ENCODE results near the gene NRSN2.
"Not testable (repeated sequence)": the region's sequence is repeated elsewhere in the genome, so short reads cannot be mapped to it uniquely, and the experiment has no call there.

Gene NRSN2

DNA sequence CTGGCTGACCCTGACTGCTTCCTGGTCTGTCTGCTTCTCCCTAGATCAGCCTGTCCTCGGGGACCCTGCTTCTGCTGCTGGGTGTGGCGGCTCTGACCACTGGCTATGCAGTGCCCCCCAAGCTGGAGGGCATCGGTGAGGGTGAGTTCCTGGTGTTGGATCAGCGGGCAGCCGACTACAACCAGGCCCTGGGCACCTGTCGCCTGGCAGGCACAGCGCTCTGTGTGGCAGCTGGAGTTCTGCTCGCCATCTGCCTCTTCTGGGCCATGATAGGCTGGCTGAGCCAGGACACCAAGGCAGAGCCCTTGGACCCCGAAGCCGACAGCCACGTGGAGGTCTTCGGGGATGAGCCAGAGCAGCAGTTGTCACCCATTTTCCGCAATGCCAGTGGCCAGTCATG, 6.3 kb downstream of the NRSN2 start:
- DNase-seq (ENCODE audit: extremely low read depth in 1 of 2, low read depth in 1 of 2), result no peak

DNA sequence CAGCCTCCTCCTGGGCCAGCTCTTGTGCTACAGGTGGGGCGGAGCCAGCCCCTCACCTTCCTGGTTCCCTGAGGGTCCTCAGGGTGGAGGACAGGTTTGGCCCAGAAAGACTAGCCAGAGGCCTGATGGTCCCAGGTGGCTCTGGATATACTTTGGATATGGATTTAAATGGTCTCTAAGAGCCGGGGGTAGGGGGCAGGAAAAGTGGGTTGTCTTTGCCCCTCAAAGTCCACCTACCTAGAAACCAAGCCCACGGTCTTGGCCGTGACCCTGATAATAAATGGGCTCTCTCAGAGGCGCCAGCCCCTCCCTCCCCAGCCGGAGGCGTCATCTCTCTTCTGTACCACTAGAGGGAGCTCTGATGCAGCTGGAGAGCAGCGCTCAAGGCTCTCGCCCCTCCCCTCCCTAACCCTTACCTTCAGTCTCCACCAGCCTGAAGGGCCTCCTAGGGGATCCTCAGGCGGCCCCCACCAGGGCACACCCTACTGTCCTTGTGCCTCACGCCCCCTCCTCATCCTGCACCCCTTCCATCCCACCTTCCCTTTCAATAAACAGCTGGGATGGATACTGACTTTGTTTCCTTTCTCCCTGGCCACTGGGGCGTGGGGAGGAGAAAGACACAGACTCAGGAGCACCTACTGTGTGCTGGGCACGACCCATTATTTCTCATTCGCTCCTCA, 7.5 kb downstream of the NRSN2 start:
- peak; percentile 48 to 54 for DNase-seq (ENCODE audit: extremely low read depth in 1 of 2, low read depth in 1 of 2)

DNA sequence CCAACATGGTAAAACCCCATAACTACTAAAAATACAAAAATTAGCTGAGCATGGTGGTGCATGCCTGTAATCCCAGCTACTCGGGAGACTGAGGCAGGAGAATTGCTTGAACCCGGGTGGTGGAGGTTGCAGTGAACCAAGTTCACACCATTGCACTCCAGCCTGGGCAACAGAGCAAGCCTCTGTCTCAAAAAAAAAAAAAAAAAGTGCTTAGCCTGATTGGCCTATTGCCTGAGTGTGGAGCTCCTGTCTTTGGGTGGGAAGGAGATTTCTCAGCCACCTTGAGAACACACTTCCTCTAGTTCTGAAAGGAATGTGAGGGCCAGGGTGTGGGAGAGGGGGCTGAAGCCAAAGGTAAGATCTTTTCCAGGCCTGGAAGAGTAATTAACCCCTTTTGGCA, 9.2 kb downstream of the NRSN2 start:
- not testable (repeated sequence) for DNase-seq (ENCODE audit: extremely low read depth in 1 of 2, low read depth in 1 of 2)

DNA sequence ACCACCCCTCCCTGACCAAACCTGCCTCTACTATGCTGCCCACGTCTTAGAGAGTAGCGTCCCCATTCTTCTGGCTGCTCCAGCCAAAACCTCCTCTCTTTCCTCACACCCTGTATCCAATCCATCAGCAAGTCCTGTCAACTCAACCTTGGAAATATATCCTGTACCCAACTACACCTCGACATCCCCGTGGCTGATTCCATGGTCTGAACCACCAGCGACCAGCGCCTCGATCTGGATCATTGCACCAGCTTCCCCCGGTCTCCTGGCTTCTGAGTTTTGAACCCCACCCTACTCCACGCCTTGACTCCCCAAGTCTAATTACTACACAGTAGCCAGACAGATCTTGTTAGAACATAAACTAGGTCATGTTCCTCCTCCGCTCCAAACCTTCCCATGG, 9.8 kb downstream of the NRSN2 start:
- no peak for DNase-seq (ENCODE audit: extremely low read depth in 1 of 2, low read depth in 1 of 2)

DNA sequence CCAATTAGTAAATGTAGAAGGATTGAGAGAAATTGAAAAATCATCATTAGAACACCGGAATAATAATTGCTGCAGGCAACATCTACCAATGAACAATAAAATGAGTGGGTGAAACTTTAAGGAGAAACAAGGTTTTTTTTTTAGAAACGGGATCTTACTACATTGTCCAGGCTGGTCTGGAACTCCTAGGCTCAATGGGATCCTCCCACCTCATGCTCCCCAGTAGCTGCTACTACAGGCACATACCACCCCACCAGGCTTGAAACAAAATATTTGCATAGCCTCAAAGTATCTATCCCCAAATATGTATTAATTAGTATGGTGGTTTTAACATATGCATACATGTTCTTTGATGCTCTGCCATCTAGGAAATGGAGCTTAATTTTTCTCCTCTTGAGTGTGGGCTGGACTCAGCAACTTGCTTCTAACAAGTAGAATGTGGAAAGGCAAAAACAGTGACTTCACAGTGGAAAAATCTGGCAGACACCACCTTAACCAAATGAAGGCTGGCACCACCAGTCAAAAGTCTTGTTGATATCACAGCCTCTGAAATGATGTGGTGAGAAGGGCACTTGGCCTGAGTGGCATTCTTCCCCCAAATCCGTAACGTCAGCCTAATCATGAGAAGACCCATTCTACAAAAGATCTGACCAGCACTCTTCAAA, 12.1 kb downstream of the NRSN2 start:
- DNase-seq (ENCODE audit: extremely low read depth in 1 of 2, low read depth in 1 of 2), result no peak

DNA sequence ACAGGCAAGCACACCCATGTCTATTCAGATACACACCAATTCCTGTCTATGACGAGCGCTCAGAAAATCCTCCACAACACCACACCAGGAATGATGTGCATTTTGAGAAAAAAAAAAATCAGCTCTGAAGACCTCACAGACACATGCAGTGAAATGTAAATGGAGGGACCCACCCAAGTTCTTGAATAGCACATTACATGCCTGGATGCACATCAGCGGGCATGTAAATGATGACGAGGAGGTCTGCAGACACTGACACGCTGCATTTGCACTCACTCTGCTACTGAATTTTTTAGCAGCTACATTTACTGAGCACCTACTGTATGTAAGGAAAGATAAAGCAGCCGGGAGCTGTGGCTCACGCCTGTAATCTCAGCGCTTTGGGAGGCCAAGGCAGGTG, 14.7 kb downstream of the NRSN2 start:
- DNase-seq (ENCODE audit: extremely low read depth in 1 of 2, low read depth in 1 of 2), result no peak

DNA sequence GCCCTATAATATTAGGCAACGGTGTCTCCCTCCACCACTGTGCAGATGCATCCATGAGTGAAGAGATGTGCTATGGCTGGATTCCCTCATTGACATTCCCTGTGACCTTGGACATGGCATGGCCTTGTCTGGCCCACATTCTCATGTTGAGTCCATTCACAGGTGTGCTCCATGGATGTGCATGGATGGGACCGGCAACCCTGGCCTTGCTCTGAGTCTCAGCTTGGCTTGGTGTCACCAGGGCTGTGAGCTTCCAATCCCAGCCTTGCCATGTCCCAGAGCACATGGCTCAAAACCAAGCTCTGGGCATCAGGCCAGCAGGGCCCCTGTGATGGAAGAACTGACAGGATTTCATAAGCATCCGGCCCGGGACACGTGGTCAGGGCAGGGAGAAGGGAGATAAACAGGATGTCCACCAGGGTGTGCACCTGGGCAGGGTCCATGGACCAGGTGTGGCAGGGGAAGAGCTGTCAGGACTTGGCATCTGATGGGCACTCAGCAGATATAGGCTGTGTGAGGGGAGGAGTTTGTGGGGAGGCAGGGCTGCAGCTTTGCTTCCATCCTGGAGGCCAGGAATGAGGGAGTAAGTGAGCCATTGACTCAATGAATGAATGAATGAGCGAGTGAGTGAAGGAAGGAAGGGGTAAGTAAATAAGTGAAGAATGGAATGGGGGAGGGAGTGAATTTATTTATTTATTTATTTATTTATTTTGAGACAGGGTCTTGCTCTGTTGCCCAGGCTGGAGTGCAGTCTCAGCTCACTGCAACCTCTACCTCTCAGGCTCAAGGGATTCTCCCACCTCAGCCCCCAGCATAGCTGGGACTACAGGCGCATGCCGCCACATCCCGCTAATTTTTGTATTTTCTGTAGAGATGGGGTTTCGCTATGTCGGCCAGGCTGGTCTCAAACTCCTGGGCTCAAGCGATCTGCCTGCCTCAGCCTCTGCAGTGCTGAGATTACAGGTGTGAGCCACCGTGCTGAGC, 15.7 kb downstream of the NRSN2 start:
- no peak for DNase-seq (ENCODE audit: extremely low read depth in 1 of 2, low read depth in 1 of 2)

DNA sequence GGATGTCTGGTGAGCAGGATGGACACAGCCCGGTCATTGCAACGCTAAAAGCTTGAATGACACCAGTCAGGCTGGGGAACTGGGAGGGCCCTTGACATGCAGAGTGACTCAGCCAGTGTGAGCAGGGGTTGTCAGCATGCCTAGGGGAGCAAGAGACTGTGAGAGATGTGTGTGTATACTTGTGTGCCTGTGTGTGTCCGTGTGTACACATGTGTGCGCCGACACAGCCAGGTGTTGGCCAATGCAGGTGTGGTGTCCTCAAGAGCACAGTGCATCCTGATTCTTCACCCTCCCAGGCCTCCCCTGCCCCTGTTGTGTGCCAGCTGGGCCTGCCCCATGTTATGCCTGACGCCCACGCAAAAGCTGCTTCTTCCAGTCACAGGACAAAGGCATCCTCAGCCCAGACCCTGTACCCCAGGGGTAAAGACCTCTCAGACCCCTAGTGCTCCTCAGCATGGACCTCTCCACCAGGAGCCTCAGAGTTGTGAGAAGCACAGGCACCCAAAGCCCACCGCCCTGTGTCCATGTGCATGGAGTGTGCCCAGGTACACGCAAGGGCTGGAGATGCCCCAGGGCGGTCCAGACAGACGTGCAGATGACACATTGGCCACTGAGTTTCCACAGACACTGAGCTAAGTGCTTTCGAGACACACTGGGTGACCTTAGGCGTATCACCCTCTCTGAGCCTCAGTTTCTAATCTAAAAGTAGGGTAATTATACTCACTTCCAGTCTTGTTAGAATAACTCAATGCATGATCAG, 16.6 kb downstream of the NRSN2 start:
- DNase-seq (ENCODE audit: extremely low read depth in 1 of 2, low read depth in 1 of 2), result no peak

DNA sequence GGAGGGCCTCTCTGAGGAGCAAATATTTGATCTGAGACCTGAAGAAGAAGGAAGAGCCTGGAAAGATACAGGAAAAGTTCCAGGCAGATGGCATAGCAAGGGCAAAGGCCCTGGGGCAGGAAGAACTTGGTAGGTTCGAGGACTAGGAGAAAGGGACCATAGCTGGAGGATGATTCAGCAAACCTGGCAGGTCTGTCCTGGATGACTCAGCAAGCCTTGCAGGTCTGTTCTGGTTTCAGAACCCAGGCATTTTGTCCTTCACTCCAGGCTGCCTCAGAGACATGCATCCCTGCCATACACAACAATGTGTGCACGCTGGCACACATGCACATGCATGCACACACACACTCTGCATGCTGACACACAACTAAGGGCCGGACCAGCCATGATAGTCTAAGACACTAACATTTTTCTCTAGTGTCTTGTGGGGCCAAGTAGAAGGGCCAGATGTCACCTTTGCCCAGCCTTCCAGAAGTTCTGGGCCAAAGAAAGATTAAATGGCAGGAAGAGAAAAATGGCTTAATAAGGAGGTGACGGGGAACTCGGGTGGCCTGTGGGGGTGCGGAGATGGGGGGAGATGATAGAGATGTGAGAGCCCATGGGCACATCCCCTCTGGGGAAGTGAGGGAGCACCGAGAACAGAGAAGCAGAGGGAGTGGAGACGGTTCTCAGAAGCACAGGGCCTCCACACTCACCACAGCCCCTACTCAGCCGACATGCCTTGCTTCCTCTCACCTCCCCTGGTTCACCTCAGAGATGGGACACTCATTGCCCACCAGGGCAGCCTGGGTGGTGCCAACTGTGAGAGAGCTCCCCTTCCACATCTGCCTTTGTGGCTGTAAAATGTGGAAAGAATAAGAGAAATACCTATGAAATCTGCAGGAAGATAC, 18.2 kb downstream of the NRSN2 start:
- no peak for DNase-seq (ENCODE audit: extremely low read depth in 1 of 2, low read depth in 1 of 2)

DNA sequence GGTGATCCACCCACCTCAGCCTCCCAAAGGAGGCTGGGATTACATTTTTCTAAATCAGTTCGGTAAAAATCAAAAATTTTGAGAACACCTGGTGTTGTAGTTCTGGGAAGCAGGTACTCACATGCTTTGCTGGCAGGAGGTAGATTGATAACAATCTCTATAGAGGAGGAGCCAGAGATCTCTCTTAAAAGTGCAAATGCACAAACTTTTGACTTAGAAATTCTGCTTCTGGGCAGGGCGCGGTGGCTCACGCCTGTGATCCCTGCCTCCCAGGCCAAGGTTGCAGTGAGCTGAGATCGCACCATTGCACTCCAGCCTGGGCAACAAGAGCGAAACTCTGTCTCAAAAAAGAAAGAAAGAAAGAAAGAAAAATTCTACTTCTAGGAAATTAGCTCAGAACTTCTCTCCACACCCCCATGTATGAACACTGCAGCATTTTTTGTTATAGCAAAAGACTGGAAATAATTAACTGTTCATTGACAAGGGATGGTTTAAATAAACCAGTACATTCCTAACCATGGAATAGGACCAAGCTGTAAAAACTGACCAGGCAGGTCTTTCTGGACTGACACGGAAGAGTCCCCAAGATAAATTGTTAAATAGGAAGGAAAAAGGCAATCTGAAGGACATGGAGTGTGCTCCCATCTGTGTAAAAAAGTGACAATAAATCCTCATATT, 19.3 kb downstream of the NRSN2 start:
- DNase-seq (ENCODE audit: extremely low read depth in 1 of 2, low read depth in 1 of 2), result no peak

DNA sequence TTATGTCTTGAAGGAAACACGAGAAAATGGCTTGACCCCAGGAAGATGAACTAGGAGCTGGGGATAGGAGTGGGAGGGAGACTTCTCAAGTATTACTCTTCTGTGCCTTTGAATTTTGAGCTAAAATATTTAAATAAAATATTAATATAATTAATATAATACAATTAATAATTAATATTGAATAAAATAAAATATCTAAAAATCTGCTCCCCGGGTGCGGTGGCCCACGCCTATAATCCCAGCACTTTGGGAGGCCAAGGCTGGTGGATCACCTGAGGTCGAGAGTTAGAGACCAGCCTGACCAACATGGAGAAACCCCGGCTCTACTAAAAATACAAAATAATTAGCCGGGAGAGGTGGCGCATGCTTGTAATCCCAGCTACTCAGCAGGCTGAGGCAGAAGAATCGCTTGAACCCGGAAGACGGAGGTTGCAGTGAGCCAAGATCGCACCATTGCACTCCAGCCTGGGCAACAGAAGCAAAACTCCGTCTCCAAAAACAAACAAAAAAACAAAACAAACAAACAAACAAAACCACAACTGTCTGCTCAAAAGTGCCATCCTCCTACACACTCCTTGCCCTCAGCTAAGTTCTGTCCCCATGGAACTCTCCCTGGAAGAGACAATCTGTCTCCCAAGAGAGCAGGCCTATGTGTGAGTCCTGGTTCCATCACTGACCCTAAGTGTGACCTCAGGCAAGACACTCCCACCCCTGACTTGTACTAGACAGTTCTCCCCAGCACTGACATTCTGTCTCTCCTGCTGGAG, 20.0 kb downstream of the NRSN2 start:
- DNase-seq (ENCODE audit: extremely low read depth in 1 of 2, low read depth in 1 of 2), result no peak

DNA sequence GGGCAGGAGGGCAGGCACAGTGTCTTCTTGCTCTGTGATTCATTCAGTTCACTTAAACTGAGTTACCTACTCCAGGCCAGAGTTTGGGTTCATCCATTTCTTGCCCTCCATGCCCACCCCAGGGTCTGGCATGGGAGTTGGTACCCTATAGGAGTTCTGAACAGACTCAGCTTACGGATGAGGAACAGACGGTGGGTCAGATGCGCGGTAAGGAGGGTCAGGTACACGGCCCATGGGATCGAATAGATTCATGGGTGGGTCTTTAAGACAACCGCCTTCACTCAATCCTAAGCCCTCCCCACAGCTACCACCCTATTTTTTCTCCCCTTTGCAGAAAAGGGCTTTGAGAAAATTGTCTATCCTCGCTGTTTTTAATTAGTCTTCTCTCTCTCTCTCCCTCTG, 20.6 kb downstream of the NRSN2 start:
- no peak for DNase-seq (ENCODE audit: extremely low read depth in 1 of 2, low read depth in 1 of 2)

DNA sequence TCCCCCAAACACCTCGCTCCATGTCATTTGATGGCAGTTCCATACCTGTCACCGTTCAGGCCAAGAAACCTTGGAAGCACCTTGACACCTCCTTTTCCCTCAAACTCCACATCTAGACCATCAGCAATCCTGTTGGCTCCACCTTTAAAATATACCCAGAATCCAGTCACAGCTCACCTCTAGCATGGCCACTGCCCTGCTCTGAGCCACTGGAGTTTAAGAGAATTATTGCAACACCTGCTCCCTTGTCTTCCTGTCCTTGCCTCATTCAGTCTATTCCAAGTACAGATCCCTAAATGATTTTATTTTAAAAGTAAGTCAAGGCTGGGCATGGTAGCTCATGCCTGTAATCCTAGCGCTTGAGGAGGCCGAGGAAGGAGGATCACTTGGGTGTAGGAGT, 22.0 kb downstream of the NRSN2 start:
- no peak for DNase-seq (ENCODE audit: extremely low read depth in 1 of 2, low read depth in 1 of 2)

DNA sequence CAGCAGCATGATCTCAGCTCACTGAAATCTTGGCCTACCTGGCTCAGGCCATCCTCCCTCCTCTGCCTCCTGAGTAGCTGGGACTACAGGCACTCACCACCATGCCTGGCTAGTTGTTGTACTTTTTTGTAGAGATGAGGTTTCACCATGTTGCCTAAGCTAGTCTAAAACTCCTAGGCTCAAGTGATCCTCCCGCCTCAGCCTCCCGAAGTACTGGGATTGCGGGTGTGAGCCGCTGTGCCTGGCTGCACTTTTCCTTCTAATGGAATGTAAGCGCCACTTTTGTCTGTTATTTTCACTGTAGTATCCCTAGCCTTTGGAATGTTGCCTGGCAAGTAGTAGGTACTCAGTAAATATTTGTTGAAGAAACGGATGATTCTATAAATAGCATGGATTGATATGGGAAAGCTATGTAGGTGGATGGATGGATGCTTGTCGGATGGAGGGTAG, 23.3 kb downstream of the NRSN2 start:
- no peak for DNase-seq (ENCODE audit: extremely low read depth in 1 of 2, low read depth in 1 of 2)

DNA sequence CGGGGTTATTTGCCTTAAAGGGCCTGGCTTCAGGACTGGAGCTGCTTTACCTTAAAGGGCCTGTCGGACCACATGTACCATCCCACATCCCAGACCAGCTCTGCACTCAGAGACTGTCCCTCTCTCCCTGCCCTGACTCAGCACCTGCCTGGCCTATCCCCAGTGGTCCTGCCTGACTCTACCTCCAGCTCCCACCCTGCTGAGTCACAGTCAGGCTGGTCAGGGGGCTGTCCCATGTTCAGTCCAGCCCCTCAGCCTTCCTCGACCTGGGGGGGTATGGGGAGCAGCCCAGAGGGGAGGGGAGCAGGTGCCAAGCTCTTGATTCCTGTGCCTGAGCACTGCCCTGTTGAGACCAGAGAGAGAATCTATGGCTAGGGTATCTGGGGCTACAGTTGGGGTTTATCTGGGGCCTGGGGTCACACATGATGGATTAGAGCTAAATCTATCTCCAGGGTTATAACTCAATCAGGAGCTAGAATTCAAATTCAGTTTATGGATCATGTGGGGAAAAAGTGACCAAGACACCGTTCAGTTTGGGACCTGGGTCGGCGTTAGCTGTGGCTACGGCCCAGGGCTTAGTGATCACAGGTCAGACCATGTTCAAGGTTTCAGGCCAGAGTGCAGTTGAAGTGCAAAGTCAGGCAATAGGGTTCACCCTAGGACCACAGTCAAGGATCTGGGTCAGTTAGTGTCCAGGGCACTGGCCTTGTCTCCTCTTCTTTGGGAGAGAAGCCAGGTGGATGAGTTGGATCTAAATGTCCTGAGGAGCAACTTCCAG, 24.3 kb downstream of the NRSN2 start:
- no peak for DNase-seq (ENCODE audit: extremely low read depth in 1 of 2, low read depth in 1 of 2)

DNA sequence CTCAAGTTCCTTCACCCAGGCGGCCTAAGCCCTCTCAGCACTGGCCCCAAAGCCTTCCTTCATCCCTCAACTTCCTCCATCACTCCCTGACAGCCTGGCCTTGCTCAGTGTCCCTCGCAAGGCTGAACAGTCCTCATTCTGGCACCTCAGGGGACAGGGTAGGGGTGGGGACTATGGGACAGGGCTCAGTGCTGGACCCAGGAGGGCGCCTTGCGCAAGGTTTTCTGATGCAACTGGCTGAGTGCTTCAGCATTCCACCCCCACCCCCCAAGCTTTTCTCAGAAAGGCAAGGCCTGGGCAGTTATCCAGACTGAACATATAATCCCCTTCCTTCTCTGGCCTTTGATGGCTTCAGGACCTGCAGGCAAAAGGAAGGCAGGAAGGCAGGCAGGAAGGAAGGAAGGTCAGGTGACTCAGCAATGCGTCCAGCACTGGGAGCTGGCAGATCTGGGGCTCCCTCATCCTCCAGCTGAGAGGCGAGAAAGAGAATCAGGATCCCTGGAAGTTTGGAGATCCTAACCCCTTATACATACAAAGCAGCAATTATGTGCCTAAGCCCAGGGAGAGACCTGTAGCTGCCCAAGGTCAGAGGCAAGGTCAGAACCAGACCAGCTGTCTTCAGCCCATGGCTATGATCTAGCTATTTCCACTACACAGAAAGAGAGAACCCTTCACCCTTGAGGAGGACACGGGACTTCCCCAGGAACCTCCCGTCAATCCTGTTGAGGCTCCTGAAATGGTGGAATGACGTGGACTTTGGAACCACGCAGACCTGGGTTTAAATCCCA, 25.0 kb downstream of the NRSN2 start:
- DNase-seq (ENCODE audit: extremely low read depth in 1 of 2, low read depth in 1 of 2), result no peak

DNA sequence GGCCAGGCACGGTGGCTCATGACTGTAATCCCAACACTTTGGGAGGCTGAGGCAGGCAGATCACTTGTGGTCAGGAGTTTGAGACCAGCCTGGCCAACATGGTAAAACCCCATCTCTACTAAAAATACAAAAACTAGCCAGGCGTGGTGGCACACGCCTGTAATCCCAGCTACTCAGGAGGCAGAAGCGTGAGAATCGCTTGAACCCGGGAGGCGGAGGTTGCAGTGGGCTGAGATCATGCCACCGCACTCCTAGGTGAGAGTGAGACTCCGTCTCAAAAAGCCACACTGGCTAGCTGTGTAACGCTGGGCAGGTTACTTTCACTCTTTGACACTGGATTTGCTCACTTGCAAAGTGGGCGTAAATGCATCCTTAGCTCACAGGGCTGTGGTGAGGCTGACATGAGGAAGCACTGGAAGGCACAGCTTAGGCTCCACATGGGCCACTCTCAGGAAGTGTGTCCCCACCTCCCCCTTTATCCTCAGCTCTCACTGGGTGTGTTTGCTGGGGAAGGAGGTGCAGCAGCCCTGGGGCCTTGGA, 25.7 kb downstream of the NRSN2 start:
- DNase-seq (ENCODE audit: extremely low read depth in 1 of 2, low read depth in 1 of 2), result not testable (repeated sequence)
